A673 (cell line): ENCODE data around the gene MAGEA9B. TPM values are rescaled to one million over a fixed set of nuclear protein-coding genes. Genes with fewer than 3 reads are reported as not detected.
"Not testable (repeated sequence)": the region's sequence is repeated elsewhere in the genome, so short reads cannot be mapped to it uniquely, and the experiment has no call there.

Experiments used
- BruUV-seq: library from RNA; stranded (reverse); fragments of 400-500 nt; replicated peaks from 2 replicates; lab custom pipeline; 2021; lab: Mats Ljungman, UMichigan
- CTCF ChIA-PET: fragments of 300-600 bp; sonication (Branson Sonifier 250); formaldehyde crosslinking; loops from one replicate; lab custom pipeline; 2022; ENCODE audit warnings: antibody characterized with exemption; lab: Charles Lee
- POLR2A ChIA-PET: fragments of 300-600 bp; sonication (Branson Sonifier 250); formaldehyde crosslinking; loops from one replicate; lab custom pipeline; 2022; ENCODE audit warnings: antibody characterized with exemption; ENCODE audit not compliant: low non-redundant PET; lab: Charles Lee
- DNase-seq: peaks from one replicate; pipeline ENCODE4 v3.0.0-alpha.2; 2015; ENCODE audit warnings: low spot score
- H3K27ac ChIP-seq: fragments of 200-600 bp; sonication (generic); 2 replicates; pipeline ENCODE4 v1.5.1; 2016; ENCODE audit warnings: mixed run types, low read depth, mild to moderate bottlenecking, mixed read lengths, antibody characterized with exemption, low read length; ENCODE audit not compliant: poor library complexity, severe bottlenecking
- H3K27me3 ChIP-seq: fragments of 200-600 bp; sonication (generic); replicated peaks from 2 replicates; pipeline ENCODE4 v1.6.1; 2017; ENCODE audit warnings: mixed run types, low read depth, mild to moderate bottlenecking, mixed read lengths, antibody characterized with exemption, low read length; ENCODE audit not compliant: insufficient read depth, poor library complexity
- H3K36me3 ChIP-seq: fragments of 200-600 bp; sonication (generic); 2 replicates; pipeline ENCODE4 v1.6.1; 2016; ENCODE audit warnings: mixed run types, mild to moderate bottlenecking, mixed read lengths, antibody characterized with exemption, low read length; ENCODE audit not compliant: insufficient read depth, poor library complexity, severe bottlenecking
- H3K4me1 ChIP-seq: fragments of 200-600 bp; sonication (generic); 2 replicates; pipeline ENCODE4 v1.6.1; 2017; ENCODE audit warnings: mixed run types, mild to moderate bottlenecking, mixed read lengths, antibody characterized with exemption, low read length; ENCODE audit not compliant: insufficient read depth, poor library complexity, severe bottlenecking
- H3K4me3 ChIP-seq: fragments of 200-600 bp; sonication (generic); 2 replicates; pipeline ENCODE4 v1.5.1; 2016; ENCODE audit warnings: low read depth, mixed run types, mild to moderate bottlenecking, mixed read lengths, low read length; ENCODE audit not compliant: poor library complexity, severe bottlenecking
- H3K9me3 ChIP-seq: fragments of 200-600 bp; sonication (generic); 2 replicates; pipeline ENCODE4 v1.6.1; 2016; ENCODE audit warnings: mixed run types, low read depth, mild to moderate bottlenecking, mixed read lengths, antibody characterized with exemption, low read length; ENCODE audit not compliant: poor library complexity, severe bottlenecking
- CTCF ChIP-seq: fragments of 300-800, 200-600 bp; sonication (generic); conservative IDR thresholded peaks from 2 replicates; pipeline ENCODE4 v1.5.1; 2017; ENCODE audit warnings: low read depth, mild to moderate bottlenecking, antibody characterized with exemption, low read length, moderate library complexity, mixed read lengths
- EZH2 ChIP-seq: fragments of 200-600 bp; sonication (generic); IDR thresholded peaks from 2 replicates; pipeline ENCODE4 v1.6.1; 2017; ENCODE audit warnings: borderline replicate concordance, low read depth, mild to moderate bottlenecking, mixed read lengths, antibody characterized with exemption, low read length; ENCODE audit not compliant: poor library complexity, severe bottlenecking
- intact Hi-C: fragments of 100-400 bp; cut with micrococcal nuclease; formaldehyde crosslinking; loops from one replicate; pipeline ENCODE4 v1.10.0; 2022; ENCODE audit not compliant: unreplicated experiment
- total RNA-seq: library from RNA; stranded (reverse); gene quantifications from 2 replicates; pipeline ENCODE4 v1.2.3, GENCODE V29; 2021

The MAGEA9B gene
- total RNA-seq, 1 experiment from 2014 or later = not detected

DNA sequence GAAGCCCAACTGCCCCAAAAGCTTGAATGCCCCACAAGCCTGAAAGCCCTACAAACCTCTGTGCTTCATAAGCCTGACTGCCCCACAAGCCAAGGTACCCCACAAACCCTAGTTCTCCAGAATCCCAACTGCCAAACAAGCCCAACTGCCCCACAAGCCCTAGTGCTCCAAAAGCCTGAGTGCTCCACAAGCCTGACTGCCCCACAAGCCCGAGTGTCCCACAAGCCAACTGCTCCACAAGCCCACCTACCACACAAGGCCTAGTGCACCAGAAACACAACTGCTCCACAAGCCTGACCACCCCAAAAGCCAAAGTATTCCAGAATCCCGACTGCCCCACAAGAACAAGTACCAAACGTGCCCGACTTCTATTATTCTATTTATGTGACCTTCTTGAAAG, 23.9 kb downstream of the MAGEA9B start:
- H3K9me3 ChIP-seq = no peaks in the 10 kb centered on the region
- ChIA-PET POLR2A (no interaction called here), CTCF (no interaction called here)
- no peaks in the 10 kb centered on the region for H3K27me3 ChIP-seq
- no peak overlapping the region for H3K27ac ChIP-seq
- no peaks in the 10 kb centered on the region for H3K4me1 ChIP-seq
- TF ChIP-seq EZH2 (no peak), CTCF (no peak)
- DNase-seq = no peak
- no peak overlapping the region for H3K4me3 ChIP-seq
- intact Hi-C loops = no loop called here
- no TSS peak for BruUV-seq
- no peaks in the 10 kb centered on the region for H3K36me3 ChIP-seq

DNA sequence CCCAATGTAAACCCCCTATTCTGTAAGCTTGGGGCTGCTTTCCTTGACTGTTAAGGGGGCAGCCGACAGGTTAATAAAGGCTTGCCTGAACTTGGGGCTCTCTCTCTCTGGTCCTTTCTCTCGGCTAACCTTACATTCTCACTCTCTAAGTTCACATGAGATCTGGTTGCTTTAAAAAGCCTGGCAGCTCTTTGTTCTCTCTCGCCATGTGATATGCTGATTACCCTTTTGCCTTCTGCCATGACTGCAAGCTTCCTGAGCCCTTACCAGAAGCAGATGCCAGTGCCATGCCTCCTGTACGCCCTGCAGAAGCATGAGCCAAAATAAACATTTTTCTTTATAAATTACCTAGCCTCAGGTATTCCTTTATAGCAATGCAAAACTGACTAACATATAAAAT, 32.0 kb downstream of the MAGEA9B start:
- intact Hi-C loops, H3K27ac ChIP-seq, BruUV-seq, H3K4me1 ChIP-seq, H3K4me3 ChIP-seq, POLR2A ChIA-PET, H3K9me3 ChIP-seq, DNase-seq, H3K27me3 ChIP-seq, H3K36me3 ChIP-seq, CTCF ChIA-PET: not testable (repeated sequence)

DNA sequence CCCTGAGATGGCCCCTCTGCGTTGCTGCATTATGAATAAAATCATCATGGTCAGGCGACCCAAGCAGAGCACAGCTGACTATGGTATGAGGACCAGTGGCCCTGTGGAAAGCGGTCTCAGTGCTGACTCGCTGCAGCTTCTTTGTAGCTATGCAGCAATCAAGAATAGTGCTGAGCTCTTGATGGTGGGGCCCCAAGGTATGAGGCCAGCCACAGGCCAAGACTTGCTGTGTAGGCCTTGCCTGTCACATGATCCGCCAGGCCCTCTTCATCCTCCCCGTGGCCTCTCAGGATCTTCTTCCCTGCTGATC, 35.4 kb downstream of the MAGEA9B start:
- H3K4me3 ChIP-seq, intact Hi-C loops, CTCF ChIA-PET, H3K36me3 ChIP-seq, POLR2A ChIA-PET, H3K4me1 ChIP-seq, H3K27ac ChIP-seq, BruUV-seq, H3K9me3 ChIP-seq, DNase-seq, H3K27me3 ChIP-seq: not testable (repeated sequence)

GRCh38 chrX:149551245-149551938, 35.9 kb downstream of the MAGEA9B start:
- H3K4me3 ChIP-seq, CTCF ChIA-PET, H3K36me3 ChIP-seq, H3K27me3 ChIP-seq, H3K4me1 ChIP-seq, H3K9me3 ChIP-seq, intact Hi-C loops, BruUV-seq, POLR2A ChIA-PET, DNase-seq, H3K27ac ChIP-seq: not testable (repeated sequence)

- BruUV-seq, H3K4me1 ChIP-seq, POLR2A ChIA-PET, DNase-seq, H3K27me3 ChIP-seq, H3K27ac ChIP-seq, CTCF ChIA-PET, H3K9me3 ChIP-seq, intact Hi-C loops, H3K4me3 ChIP-seq, H3K36me3 ChIP-seq: not testable (repeated sequence)
Measured at GRCh38 chrX:149550454-149550853, 36.8 kb downstream of the MAGEA9B start.

DNA sequence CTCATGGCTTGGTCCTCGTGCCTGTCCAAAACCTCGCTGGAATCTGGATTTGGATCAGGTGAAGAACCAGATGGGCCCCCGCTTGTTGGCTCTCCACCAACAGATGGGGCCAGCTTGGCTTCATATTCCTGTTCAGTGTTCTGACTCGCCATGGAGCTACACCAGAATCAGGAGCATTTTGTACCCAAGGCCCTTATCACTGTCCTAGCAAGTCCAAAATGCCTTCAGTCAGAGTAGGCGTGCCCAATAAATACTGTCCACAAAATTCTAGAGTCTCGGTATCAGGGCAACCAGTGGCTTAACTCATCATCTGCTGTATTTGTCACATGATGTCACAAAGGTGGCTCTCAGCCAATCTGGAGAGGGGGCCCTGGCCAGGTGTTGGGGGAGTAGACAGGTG, 37.6 kb downstream of the MAGEA9B start, which contains the start of gene HSFX3:
HSFX3 (minus strand) TSS at position 224 of the 400 bp plus-strand sequence; CDS start at position 152, 72 bp downstream.
- intact Hi-C loops, H3K4me3 ChIP-seq, POLR2A ChIA-PET, H3K27ac ChIP-seq, BruUV-seq, H3K4me1 ChIP-seq, H3K27me3 ChIP-seq, H3K36me3 ChIP-seq, H3K9me3 ChIP-seq, DNase-seq, CTCF ChIA-PET: not testable (repeated sequence)

DNA sequence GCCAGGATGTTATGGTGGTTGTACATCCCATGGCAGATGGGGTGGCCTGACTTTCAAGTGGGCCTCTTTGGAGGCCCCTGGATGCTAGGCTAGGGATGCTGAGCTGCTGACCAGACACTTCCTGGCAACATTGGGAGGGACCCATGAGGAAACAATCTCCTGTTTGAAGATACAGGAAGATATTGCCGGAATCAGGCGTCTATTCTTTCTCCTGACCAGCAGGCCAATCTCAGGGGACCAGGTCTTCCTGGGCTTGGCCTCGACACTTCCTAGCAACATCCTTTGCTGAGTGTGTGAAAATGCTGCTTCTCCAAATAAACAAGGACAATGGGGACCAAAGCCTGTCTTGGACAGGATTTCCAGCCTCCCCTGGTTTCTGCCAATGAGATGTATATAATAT, 39.5 kb downstream of the MAGEA9B start:
- H3K4me3 ChIP-seq, H3K4me1 ChIP-seq, POLR2A ChIA-PET, H3K9me3 ChIP-seq, BruUV-seq, CTCF ChIA-PET, intact Hi-C loops, H3K36me3 ChIP-seq, DNase-seq, H3K27me3 ChIP-seq, H3K27ac ChIP-seq: not testable (repeated sequence)
